ENCODE measurements around the gene DIAPH2.

DIAPH2 gene

GRCh38 chrX:96919672-96920071 is 235.0 kb downstream of the DIAPH2 start:
- no peaks in the 10 kb centered on the region for H3K9me3 ChIP-seq (ENCODE audit: control insufficient read depth, low read length)
- WGBS, 2 experiments (ENCODE audit: insufficient coverage in 2 of 2) = no CpG with 5 or more reads among the region's 4 CpGs
- H3K4me3 ChIP-seq (ENCODE audit: extremely low read depth, insufficient read depth, low read length, poor library complexity, severe bottlenecking) = no peak overlapping the region
- H3K4me1 ChIP-seq (ENCODE audit: control insufficient read depth, insufficient read depth, low read length, poor library complexity, severe bottlenecking) = no peaks in the 10 kb centered on the region
- H3K36me3 ChIP-seq (ENCODE audit: control insufficient read depth, insufficient read depth, low read length) = no peaks in the 10 kb centered on the region
- H3K27ac ChIP-seq (ENCODE audit: low read depth, low read length, severe bottlenecking) = no peak overlapping the region

GRCh38 chrX:96924581-96924980 is 239.9 kb downstream of the DIAPH2 start:
- no peaks in the 10 kb centered on the region for H3K4me1 ChIP-seq (ENCODE audit: control insufficient read depth, insufficient read depth, low read length, poor library complexity, severe bottlenecking)
- no peaks in the 10 kb centered on the region for H3K9me3 ChIP-seq (ENCODE audit: control insufficient read depth, low read length)
- no peak overlapping the region for H3K27ac ChIP-seq (ENCODE audit: low read depth, low read length, severe bottlenecking)
- WGBS, 2 experiments (ENCODE audit: insufficient coverage in 2 of 2) = 86 to 100% methylated on average over 1 to 2 of the region's 3 CpGs
- H3K36me3 ChIP-seq (ENCODE audit: control insufficient read depth, insufficient read depth, low read length) = no peaks in the 10 kb centered on the region
- no peak overlapping the region for H3K4me3 ChIP-seq (ENCODE audit: extremely low read depth, insufficient read depth, low read length, poor library complexity, severe bottlenecking)

- Histone ChIP-seq H3K4me3 (ENCODE audit: extremely low read depth, insufficient read depth, low read length, poor library complexity, severe bottlenecking) (no peak overlapping the region), H3K4me1 (ENCODE audit: control insufficient read depth, insufficient read depth, low read length, poor library complexity, severe bottlenecking) (no peaks in the 10 kb centered on the region), H3K9me3 (ENCODE audit: control insufficient read depth, low read length) (no peaks in the 10 kb centered on the region), H3K36me3 (ENCODE audit: control insufficient read depth, insufficient read depth, low read length) (no peaks in the 10 kb centered on the region), H3K27ac (ENCODE audit: low read depth, low read length, severe bottlenecking) (no peak overlapping the region)
These were observed 244.4 kb downstream of the DIAPH2 start for GRCh38 chrX:96929036-96929435.

GRCh38 chrX:96957718-96958117 is 273.1 kb downstream of the DIAPH2 start:
- Histone ChIP-seq H3K4me3 (ENCODE audit: extremely low read depth, insufficient read depth, low read length, poor library complexity, severe bottlenecking) (no peak overlapping the region), H3K36me3 (ENCODE audit: control insufficient read depth, insufficient read depth, low read length) (no peaks in the 10 kb centered on the region), H3K4me1 (ENCODE audit: control insufficient read depth, insufficient read depth, low read length, poor library complexity, severe bottlenecking) (no peaks in the 10 kb centered on the region), H3K9me3 (ENCODE audit: control insufficient read depth, low read length) (no peaks in the 10 kb centered on the region), H3K27ac (ENCODE audit: low read depth, low read length, severe bottlenecking) (no peak overlapping the region)
- WGBS, 2 experiments (ENCODE audit: insufficient coverage in 2 of 2) = no CpG with 5 or more reads among the region's 4 CpGs

- 21 to 40% methylated on average over 1 to 3 of the region's 4 CpGs for WGBS, 2 experiments (ENCODE audit: insufficient coverage in 2 of 2)
These were observed 287.2 kb downstream of the DIAPH2 start for GRCh38 chrX:96971812-96972211.

GRCh38 chrX:96978906-96979305 is 294.3 kb downstream of the DIAPH2 start:
- Histone ChIP-seq H3K27ac (ENCODE audit: low read depth, low read length, severe bottlenecking) (no peak overlapping the region), H3K36me3 (ENCODE audit: control insufficient read depth, insufficient read depth, low read length) (no peaks in the 10 kb centered on the region), H3K4me3 (ENCODE audit: extremely low read depth, insufficient read depth, low read length, poor library complexity, severe bottlenecking) (no peak overlapping the region), H3K9me3 (ENCODE audit: control insufficient read depth, low read length) (no peaks in the 10 kb centered on the region), H3K4me1 (ENCODE audit: control insufficient read depth, insufficient read depth, low read length, poor library complexity, severe bottlenecking) (no peaks in the 10 kb centered on the region)
- WGBS, 2 experiments (ENCODE audit: insufficient coverage in 2 of 2) = no CpG with 5 or more reads among the region's 1 CpG

More at GRCh38 chrX:96971812-96972211, 287.2 kb downstream of the DIAPH2 start:
- Histone ChIP-seq H3K27ac (ENCODE audit: low read depth, low read length, severe bottlenecking) (no peak overlapping the region), H3K4me3 (ENCODE audit: extremely low read depth, insufficient read depth, low read length, poor library complexity, severe bottlenecking) (no peak overlapping the region), H3K36me3 (ENCODE audit: control insufficient read depth, insufficient read depth, low read length) (no peaks in the 10 kb centered on the region), H3K4me1 (ENCODE audit: control insufficient read depth, insufficient read depth, low read length, poor library complexity, severe bottlenecking) (no peaks in the 10 kb centered on the region), H3K9me3 (ENCODE audit: control insufficient read depth, low read length) (no peaks in the 10 kb centered on the region)

GRCh38 chrX:96979766-96980165 is 295.1 kb downstream of the DIAPH2 start:
- Histone ChIP-seq H3K4me3 (ENCODE audit: extremely low read depth, insufficient read depth, low read length, poor library complexity, severe bottlenecking) (no peak overlapping the region), H3K9me3 (ENCODE audit: control insufficient read depth, low read length) (no peaks in the 10 kb centered on the region), H3K4me1 (ENCODE audit: control insufficient read depth, insufficient read depth, low read length, poor library complexity, severe bottlenecking) (no peaks in the 10 kb centered on the region), H3K36me3 (ENCODE audit: control insufficient read depth, insufficient read depth, low read length) (no peaks in the 10 kb centered on the region), H3K27ac (ENCODE audit: low read depth, low read length, severe bottlenecking) (no peak overlapping the region)
- WGBS, 2 experiments (ENCODE audit: insufficient coverage in 2 of 2) = 93% methylated on average over 3 of the region's 5 CpGs; no CpG with 5 or more reads in 1 of the 2 experiments

GRCh38 chrX:96982161-96982560 is 297.5 kb downstream of the DIAPH2 start:
- H3K36me3 ChIP-seq (ENCODE audit: control insufficient read depth, insufficient read depth, low read length) = no peaks in the 10 kb centered on the region

GRCh38 chrX:96984538-96984937 is 299.9 kb downstream of the DIAPH2 start:
- Histone ChIP-seq H3K9me3 (ENCODE audit: control insufficient read depth, low read length) (no peaks in the 10 kb centered on the region), H3K27ac (ENCODE audit: low read depth, low read length, severe bottlenecking) (no peak overlapping the region), H3K4me1 (ENCODE audit: control insufficient read depth, insufficient read depth, low read length, poor library complexity, severe bottlenecking) (no peaks in the 10 kb centered on the region), H3K4me3 (ENCODE audit: extremely low read depth, insufficient read depth, low read length, poor library complexity, severe bottlenecking) (no peak overlapping the region), H3K36me3 (ENCODE audit: control insufficient read depth, insufficient read depth, low read length) (no peaks in the 10 kb centered on the region)
- WGBS, 2 experiments (ENCODE audit: insufficient coverage in 2 of 2) = no CpG with 5 or more reads among the region's 3 CpGs

More at GRCh38 chrX:96982161-96982560, 297.5 kb downstream of the DIAPH2 start:
- WGBS, 2 experiments (ENCODE audit: insufficient coverage in 2 of 2) = 60% methylated on average over 1 of the region's 1 CpG; no CpG with 5 or more reads in 1 of the 2 experiments
- H3K27ac ChIP-seq (ENCODE audit: low read depth, low read length, severe bottlenecking) = no peak overlapping the region
- no peaks in the 10 kb centered on the region for H3K9me3 ChIP-seq (ENCODE audit: control insufficient read depth, low read length)
- H3K4me3 ChIP-seq (ENCODE audit: extremely low read depth, insufficient read depth, low read length, poor library complexity, severe bottlenecking) = no peak overlapping the region
- no peaks in the 10 kb centered on the region for H3K4me1 ChIP-seq (ENCODE audit: control insufficient read depth, insufficient read depth, low read length, poor library complexity, severe bottlenecking)

GRCh38 chrX:96985046-96985445 is 300.4 kb downstream of the DIAPH2 start:
- no peaks in the 10 kb centered on the region for H3K9me3 ChIP-seq (ENCODE audit: control insufficient read depth, low read length)
- H3K27ac ChIP-seq (ENCODE audit: low read depth, low read length, severe bottlenecking) = no peak overlapping the region
- WGBS, 2 experiments (ENCODE audit: insufficient coverage in 2 of 2) = no CpG with 5 or more reads among the region's 2 CpGs
- H3K4me3 ChIP-seq (ENCODE audit: extremely low read depth, insufficient read depth, low read length, poor library complexity, severe bottlenecking) = no peak overlapping the region
- H3K4me1 ChIP-seq (ENCODE audit: control insufficient read depth, insufficient read depth, low read length, poor library complexity, severe bottlenecking) = no peaks in the 10 kb centered on the region
- H3K36me3 ChIP-seq (ENCODE audit: control insufficient read depth, insufficient read depth, low read length) = no peaks in the 10 kb centered on the region

GRCh38 chrX:96987228-96987627 is 302.6 kb downstream of the DIAPH2 start:
- H3K4me1 ChIP-seq (ENCODE audit: control insufficient read depth, insufficient read depth, low read length, poor library complexity, severe bottlenecking) = no peaks in the 10 kb centered on the region
- no CpG with 5 or more reads among the region's 1 CpG for WGBS, 2 experiments (ENCODE audit: insufficient coverage in 2 of 2)

More at GRCh38 chrX:96987228-96987627, 302.6 kb downstream of the DIAPH2 start:
- Histone ChIP-seq H3K36me3 (ENCODE audit: control insufficient read depth, insufficient read depth, low read length) (no peaks in the 10 kb centered on the region), H3K4me3 (ENCODE audit: extremely low read depth, insufficient read depth, low read length, poor library complexity, severe bottlenecking) (no peak overlapping the region), H3K9me3 (ENCODE audit: control insufficient read depth, low read length) (no peaks in the 10 kb centered on the region), H3K27ac (ENCODE audit: low read depth, low read length, severe bottlenecking) (no peak overlapping the region)
